Spleen (tissue), 7 donors: Measurements from ENCODE around the gene DAO.

ENCODE experiments used
- CTCF ChIP-seq, 11 experiments: fragments of 200-600 bp in 7 of 11; fragments of 450-650 bp in 4 of 11; sonication (generic) in 4 of 11; IDR thresholded peaks in 8 of 11; conservative IDR thresholded peaks in 3 of 11; 1 replicate in 7 of 11; 2 replicates in 4 of 11; pipeline versions ENCODE4 v1.4.0 to v1.8.0; 2016 to 2021; ENCODE audit warnings: antibody characterized with exemption in 11 of 11, inconsistent platforms in 4 of 11, mild to moderate bottlenecking in 1 of 11
- POLR2A ChIP-seq, 3 donors: fragments of 450-650 bp; IDR thresholded peaks; one replicate each; pipeline ENCODE4 v1.5.1; 2017; ENCODE audit warnings: antibody characterized with exemption in 3 of 3, mild to moderate bottlenecking in 1 of 3
- POLR2AphosphoS5 ChIP-seq, 3 donors: sonication (generic); formaldehyde crosslinking; IDR thresholded peaks; one replicate each; pipeline ENCODE4 v1.5.1; 2017; ENCODE audit warnings: antibody characterized with exemption in 3 of 3
- donor health status: DM: no; HTN: no; CAD: no; lungs with moderate emphysema.
- donor health status: DM: no; HTN: no; CAD: no.
- donor health status: DM: no; HTN: no; CAD: no.

GRCh38 chr12:108853981-108854446, 25.9 kb upstream of the DAO start:
- peak in 3 of 11 experiments; percentile 17 to 41 (median 39) for TF ChIP-seq CTCF (IDR thresholded peaks at IDR 0.05 in 8 of 11, conservative IDR thresholded peaks at IDR 0.05 in 3 of 11)
- no peak for TF ChIP-seq POLR2AphosphoS5 (IDR thresholded peaks at IDR 0.05)
- TF ChIP-seq POLR2A (IDR thresholded peaks at IDR 0.05): no peak
